ENCODE measurements around the gene TSEN54.
A peak's percentile ranks its signal among the peaks of the same experiment; 100 is the strongest.
"Not testable (repeated sequence)": the region's sequence is repeated elsewhere in the genome, so short reads cannot be mapped to it uniquely, and the experiment has no call there.

Gene TSEN54

GRCh38 chr17:75516255-75516618 is at the start of gene TSEN54:
Gene TSEN54, plus strand, starts transcription at chr17:75516528. Its CDS starts 33 bp downstream, at chr17:75516561.
- peak; percentile 56 for FAIRE-seq
- DNase-seq (ENCODE audit: insufficient read length, low spot score), result peak; percentile 99

DNA sequence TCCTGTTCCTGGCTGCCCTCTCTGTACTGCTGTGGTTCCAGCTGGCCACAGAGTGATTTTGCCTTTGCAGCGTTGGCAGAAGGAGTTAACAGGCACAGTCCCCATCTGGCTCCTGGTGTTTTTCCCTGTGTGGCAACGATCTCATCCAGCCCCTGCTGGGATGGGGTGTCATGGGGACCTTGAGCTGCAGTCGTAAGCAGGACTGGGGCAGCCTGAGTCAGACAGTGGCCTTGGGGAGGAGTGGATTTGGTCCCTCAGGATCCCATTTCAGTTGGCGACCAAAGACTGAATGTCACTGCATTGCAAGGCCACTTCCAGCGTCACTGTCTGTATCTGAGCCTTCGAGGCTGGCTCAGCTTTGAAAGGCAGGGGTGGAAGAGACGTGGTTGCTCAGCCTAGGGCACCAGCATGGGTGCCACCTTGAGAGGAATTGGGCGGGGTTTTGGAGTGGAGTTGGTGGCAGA is 48.0 kb upstream of the TSEN54 start:
- FAIRE-seq (no peak), DNase-seq (ENCODE audit: insufficient read length, low spot score) (no peak)

DNA sequence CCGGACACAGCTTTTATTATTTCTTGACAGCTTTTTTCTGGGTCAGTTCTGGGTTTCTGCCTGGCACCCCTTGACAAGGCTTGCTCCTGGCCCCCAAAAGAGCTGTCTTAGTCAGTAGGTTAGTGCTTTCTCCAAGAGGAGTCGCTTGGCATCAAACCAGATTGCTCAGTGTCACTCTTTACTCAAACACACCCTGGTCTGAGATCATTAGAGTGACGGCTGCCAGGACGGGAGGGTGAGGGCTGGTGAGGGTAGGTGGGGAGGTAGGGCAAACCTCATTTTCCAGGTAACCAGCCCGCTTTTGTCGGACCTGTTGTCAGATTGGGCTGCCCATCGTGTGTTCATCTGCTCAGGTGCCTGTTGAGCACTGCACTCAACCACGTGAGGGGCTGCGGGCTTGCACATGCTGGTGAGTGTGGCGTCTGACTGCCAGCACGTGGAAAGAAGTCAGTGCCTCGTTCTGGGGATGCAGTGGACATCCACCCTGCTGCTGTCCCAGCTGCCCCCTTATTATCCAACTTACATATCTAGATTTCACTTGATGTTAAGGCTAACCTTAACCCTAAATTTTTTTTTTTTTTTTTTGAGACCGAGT is 47.5 kb upstream of the TSEN54 start:
- DNase-seq (ENCODE audit: insufficient read length, low spot score), result no peak
- no peak for FAIRE-seq

- FAIRE-seq (no peak), DNase-seq (ENCODE audit: insufficient read length, low spot score) (no peak)
Measured at GRCh38 chr17:75471207-75471606, 45.1 kb upstream of the TSEN54 start.

- no peak for FAIRE-seq
- DNase-seq (ENCODE audit: insufficient read length, low spot score), result no peak
Measured at GRCh38 chr17:75472119-75472518, 44.2 kb upstream of the TSEN54 start.

GRCh38 chr17:75473246-75473645 is 43.1 kb upstream of the TSEN54 start:
- FAIRE-seq, result no peak
- DNase-seq (ENCODE audit: insufficient read length, low spot score), result no peak

DNA sequence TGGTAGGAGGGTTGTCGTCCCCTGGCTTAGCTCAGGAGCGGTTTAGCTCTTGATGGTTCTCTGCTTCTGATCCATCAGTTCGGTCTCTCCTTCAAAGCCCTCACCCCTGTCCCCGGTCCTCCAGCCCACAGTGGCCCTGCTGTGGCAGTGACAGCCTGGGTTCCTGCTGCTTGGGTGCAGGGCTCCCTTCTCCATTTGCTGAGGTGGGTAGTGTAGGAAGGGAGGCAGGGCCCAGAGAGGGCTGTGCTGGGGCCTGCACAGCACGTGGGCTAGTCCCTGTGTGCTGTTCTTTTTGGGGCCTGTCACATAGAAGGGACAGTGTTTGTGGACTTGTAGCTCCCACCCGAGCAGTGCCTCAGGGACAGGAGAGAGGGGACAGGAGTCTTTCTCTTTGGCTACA is 41.6 kb upstream of the TSEN54 start:
- DNase-seq (ENCODE audit: insufficient read length, low spot score) (no peak), FAIRE-seq (no peak)

DNA sequence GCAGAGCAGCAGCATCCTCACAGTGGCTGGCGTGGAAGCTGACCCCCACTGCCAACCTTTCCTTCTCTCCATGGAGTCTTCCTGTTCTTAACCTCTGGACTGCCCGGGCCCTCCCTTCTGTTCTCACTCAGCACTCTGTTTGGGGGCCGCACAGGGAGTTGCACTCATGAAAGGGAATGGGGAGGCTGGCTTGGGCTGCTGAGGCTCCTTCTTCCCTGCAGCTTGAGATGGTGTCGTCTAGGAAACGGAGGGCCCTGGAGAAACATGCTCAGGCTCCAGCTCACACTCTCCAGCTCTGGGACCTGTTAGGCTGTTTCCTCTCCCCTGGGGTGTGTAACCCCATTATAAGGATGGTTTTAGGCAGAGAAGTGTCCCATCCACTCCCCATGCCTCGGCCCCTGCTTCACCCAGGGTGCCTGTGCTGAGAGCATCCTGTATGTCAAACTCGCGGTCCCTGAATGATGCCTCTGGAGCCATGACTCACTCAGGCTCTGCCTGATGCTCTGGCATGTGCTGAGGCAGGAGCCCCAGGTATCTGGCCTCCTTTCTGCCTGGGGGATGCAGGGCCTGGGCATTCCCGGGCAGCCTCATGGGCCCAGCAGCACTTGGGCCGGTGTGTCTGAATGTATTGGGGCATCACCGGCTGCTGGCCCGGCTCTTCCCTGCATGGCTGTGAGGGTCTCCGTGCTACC is 41.0 kb upstream of the TSEN54 start:
- FAIRE-seq (no peak), DNase-seq (ENCODE audit: insufficient read length, low spot score) (no peak)

DNA sequence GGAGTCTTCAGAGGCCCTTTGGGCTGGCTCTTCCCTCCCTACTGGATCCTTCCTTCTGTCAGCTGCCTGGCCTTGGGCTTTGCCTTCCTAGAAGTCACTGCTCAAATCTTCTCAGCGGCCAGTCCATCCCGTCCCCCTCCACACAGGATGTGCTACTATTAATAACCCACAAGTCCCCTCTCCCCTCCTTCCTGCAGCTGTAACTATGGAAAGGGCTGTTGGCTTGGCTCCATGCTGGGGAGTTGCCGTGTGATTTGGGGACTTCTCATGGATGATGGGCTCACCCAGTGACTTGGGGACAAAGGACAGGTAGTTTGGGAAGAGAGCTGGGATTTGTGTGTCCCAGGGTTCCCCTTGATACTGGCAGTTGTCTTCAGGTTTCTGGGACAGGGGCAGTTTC is 40.5 kb upstream of the TSEN54 start:
- FAIRE-seq (no peak), DNase-seq (ENCODE audit: insufficient read length, low spot score) (no peak)

DNA sequence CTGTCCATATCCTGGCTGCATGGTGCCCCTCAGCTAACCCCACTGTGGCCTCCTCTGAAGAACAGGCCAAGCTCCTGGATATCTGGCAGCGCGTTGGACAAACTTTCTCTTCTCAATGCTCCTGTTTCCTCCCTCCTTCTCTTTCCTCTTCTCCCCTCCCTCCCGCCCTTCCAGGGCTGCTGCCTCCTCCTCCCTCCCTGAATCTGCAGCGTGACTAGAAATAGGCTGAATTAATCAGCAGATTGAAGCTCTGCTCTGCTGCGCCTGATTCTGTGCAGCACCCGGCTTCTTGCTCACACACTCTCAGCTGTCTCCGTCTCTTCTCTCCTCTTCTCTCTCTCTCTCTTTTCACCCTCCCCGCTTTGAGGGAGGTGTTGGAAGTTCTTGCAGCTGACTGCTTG is 40.1 kb upstream of the TSEN54 start:
- DNase-seq (ENCODE audit: insufficient read length, low spot score) (no peak), FAIRE-seq (no peak)

DNA sequence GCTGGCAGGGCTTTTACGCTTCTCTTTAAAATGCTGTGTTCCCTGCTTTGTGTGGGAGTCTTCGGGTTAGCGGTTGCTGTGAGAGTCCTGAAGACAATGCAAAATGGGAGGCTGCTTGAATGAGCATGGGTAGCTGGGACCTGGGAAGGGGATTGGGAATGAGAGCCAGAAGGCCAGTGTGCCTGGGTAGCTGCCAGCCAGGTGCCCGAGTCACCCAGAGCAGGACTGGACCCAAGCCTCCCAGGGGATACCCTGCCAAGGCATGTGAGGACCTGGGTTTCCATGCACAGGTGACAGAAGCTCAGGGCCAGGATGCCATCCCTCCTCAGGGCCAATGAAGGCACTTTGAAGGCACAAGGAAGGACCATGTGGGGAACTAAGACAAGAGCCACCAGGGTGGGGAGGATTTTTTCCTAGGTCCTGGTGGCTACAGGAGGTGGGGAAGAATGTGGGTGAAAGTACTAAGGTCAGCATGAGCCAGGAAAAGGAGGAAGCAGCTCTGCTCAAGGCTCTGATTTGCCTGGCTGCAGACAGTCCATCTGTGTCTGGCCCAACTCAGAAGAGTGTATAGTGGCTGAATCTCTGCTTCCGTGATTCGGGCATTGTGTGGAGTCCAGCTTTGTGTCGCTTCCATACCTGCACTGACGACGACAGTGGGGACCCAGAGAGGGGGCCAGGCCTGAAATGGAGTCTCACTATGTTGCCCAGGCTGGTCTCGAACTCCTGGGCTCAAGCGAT is 39.4 kb upstream of the TSEN54 start:
- DNase-seq (ENCODE audit: insufficient read length, low spot score) (no peak), FAIRE-seq (no peak)

DNA sequence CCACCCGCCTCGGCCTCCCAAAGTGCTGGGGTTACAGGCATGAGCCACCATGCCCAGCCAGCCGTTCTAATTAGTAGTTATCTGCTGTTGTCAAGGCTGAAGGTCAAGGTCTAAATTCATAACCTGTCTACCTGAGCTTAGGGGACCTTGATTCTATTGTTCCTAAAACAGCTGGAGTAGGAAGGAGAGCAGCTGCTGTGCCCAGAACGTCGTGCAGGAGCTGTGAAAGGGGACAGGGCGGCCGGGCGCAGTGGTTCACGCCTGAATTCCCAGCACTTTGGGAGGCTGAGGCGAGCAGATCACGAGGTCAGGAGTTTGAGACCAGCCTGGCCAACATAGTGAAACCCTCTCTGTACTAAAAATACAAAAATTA is 38.9 kb upstream of the TSEN54 start:
- FAIRE-seq; DNase-seq (ENCODE audit: insufficient read length, low spot score): not testable (repeated sequence)

DNA sequence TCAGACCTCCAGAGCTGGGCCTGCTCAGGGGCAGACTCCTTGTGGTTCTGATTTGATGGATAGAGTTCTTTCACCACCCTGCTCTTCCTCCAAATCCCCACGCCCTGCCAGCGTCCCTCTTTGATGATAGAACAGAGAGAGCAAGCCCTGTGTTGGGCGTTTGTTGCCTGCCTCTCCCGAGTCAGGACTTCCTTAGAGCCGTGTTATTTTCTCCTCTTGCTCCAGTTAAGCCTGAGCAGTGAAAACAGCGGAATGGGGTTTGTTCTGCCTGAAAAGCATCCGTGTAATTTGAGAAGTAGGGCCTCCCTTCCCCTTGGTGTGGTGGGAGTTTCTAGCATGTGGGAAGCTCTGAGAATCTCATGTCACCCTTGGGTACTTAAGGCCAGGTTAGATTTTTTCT is 37.8 kb upstream of the TSEN54 start:
- DNase-seq (ENCODE audit: insufficient read length, low spot score) (no peak), FAIRE-seq (no peak)

DNA sequence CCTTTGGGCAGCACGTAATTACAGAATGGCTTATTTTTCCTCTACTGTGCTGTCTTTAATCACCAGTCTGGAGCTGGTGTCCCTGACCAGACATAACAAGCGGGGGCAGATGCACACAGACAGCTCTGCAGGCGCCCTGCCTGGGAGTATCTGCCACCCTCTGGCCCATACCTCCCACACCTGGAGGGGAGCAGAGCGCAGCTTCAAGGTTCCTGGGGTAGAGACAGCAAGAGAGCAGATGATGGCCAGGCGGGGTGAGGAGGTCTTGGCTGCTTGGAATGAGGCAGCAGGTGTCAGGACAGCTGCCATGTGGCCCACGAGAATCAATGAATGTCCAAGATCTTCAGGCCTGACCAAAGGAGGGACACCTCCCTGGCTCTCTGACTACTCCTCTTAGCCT is 36.0 kb upstream of the TSEN54 start:
- FAIRE-seq, result no peak

GRCh38 chr17:75481194-75482068 is 34.9 kb upstream of the TSEN54 start:
- no peak for FAIRE-seq
- no peak for DNase-seq (ENCODE audit: insufficient read length, low spot score)

More for the DNA sequence above, 36.0 kb upstream of the TSEN54 start:
- DNase-seq (ENCODE audit: insufficient read length, low spot score), result no peak

DNA sequence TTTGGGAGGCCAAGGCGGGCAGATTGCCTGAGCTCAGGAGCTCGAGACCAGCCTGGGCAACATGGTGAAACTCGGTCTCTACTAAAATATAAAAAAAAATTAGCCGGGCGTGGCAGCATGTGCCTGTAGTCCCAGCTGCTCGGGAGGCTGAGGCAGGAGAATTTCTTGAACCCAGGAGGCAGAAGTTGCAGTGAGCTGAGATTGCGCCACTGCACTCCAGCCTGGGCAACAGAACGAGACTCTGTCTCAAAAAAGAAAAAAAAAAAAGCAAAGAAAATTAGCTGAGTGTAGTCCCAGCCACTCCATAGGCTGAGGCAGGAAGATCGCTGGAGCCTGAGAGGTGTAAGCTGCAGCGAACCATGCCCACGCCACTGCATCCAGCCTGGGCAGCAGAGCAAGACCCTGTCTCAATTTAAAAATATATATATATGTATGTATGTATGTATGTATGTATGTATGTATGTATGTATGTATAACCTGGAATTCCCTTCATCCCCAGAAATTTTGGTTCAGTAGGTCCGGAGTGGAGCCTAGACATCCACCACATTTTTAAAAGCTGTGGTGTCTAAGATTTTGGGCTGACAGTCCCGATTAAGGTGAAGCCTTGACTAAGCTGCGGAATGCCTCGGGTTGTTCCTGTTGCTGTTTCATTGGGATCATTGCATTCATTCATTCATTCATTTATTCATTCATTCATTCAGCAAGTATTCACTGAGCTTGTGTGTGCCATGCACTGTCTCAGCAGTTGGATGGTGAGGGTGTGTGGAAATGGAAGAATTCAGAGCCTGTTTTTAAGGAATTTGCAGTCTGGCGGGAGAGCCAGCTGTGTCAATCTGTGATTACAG is 34.0 kb upstream of the TSEN54 start:
- FAIRE-seq, result no peak
- DNase-seq (ENCODE audit: insufficient read length, low spot score), result no peak

DNA sequence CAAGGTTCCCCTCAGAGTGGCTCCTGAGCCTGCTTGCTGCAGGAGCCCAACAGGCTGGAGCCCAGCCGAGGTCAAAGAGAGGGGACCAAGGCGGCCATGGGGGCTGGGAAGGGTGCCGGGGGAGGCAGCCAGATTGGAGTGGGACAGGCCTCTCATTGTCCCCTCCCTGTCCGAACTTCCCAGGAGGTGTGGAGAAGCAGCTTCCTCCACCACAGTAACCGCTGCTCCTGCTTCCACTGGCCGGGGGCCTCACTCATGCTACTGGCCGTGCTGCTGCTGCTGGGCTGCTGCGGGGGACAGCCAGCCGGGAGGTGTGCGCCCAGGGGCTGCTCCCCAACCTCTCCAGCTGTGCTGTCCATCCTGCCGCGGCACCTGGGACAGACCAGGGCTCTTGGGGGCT is 30.6 kb upstream of the TSEN54 start:
- FAIRE-seq (no peak), DNase-seq (ENCODE audit: insufficient read length, low spot score) (no peak)

DNA sequence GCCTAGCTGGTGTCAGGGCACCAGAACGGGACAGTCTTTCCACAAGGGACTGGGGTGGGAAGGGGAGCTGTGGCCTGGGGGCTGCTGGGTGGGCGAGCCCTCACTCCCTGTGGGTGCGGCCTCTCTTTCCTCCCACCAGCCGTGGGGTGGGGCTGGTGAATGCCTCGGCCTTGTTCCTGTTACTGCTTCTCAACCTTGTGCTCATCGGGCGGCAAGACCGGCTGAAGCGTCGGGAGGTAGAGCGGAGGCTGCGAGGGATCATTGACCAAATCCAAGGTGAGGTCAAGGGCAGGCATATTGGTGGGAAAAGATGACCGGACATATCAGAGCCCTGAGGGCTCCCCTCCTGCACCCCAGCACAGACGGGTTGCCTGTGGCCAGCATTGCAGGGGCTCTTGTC is 30.2 kb upstream of the TSEN54 start:
- DNase-seq (ENCODE audit: insufficient read length, low spot score) (no peak), FAIRE-seq (no peak)

GRCh38 chr17:75486951-75487350 is 29.4 kb upstream of the TSEN54 start:
- no peak for DNase-seq (ENCODE audit: insufficient read length, low spot score)
- peak; percentile 31 for FAIRE-seq
